Stimulated activated CD8-positive, alpha-beta memory T cell treated with anti-CD3 and anti-CD28 coated beads, Interleukin-4, amount 100 ng/mL, for 4 hours (primary cell): ENCODE measurements around the gene MYL1.

Experiments
- DNase-seq, 2 donors: peaks; one replicate each; pipeline ENCODE4 v3.0.0-alpha.2; 2020; ENCODE audit warnings: low read depth in 2 of 2, low spot score in 1 of 2

MYL1 gene

GRCh38 chr2:210315015-210315788 is at the start of gene MYL1:
TSS of gene MYL1 (minus strand) at chr2:210315174. CDS start at chr2:210315042, 132 bp downstream.
- no peak for DNase-seq

- DNase-seq: no peak
Observed at GRCh38 chr2:210363876-210364275, 48.9 kb upstream of the MYL1 start.

- no peak for DNase-seq
Observed at GRCh38 chr2:210363261-210363660, 48.3 kb upstream of the MYL1 start.

- DNase-seq: no peak
Observed at GRCh38 chr2:210360412-210360811, 45.4 kb upstream of the MYL1 start.

GRCh38 chr2:210356944-210357343 is 42.0 kb upstream of the MYL1 start:
- no peak for DNase-seq

GRCh38 chr2:210337159-210337558 is 22.2 kb upstream of the MYL1 start:
- no peak for DNase-seq

- DNase-seq: no peak
Observed at GRCh38 chr2:210324906-210325305, 9.9 kb upstream of the MYL1 start.

- DNase-seq: no peak
Observed at GRCh38 chr2:210324458-210324857, 9.5 kb upstream of the MYL1 start.

GRCh38 chr2:210323003-210323402 is 8.0 kb upstream of the MYL1 start:
- no peak for DNase-seq

- no peak for DNase-seq
Observed at GRCh38 chr2:210318891-210319290, 3.9 kb upstream of the MYL1 start.

- DNase-seq: no peak
Observed at GRCh38 chr2:210318486-210318885, 3.5 kb upstream of the MYL1 start.

- DNase-seq: no peak
Observed at GRCh38 chr2:210310550-210310949, 4.4 kb downstream of the MYL1 start.

- no peak for DNase-seq
Observed at GRCh38 chr2:210309548-210310233, 5.3 kb downstream of the MYL1 start.

GRCh38 chr2:210303498-210303897 is 11.5 kb downstream of the MYL1 start:
- no peak for DNase-seq

- DNase-seq: no peak
Observed at GRCh38 chr2:210302326-210302725, 12.6 kb downstream of the MYL1 start.

GRCh38 chr2:210299866-210300373 is 15.1 kb downstream of the MYL1 start:
- DNase-seq: no peak

- DNase-seq: no peak
Observed at GRCh38 chr2:210288408-210288807, 26.6 kb downstream of the MYL1 start.

GRCh38 chr2:210287301-210287700 is 27.7 kb downstream of the MYL1 start:
- DNase-seq: no peak

- no peak for DNase-seq
Observed at GRCh38 chr2:210286123-210286680, 28.8 kb downstream of the MYL1 start.

GRCh38 chr2:210277133-210277532 is 37.8 kb downstream of the MYL1 start:
- DNase-seq: no peak

- DNase-seq: no peak
Observed at GRCh38 chr2:210271300-210271699, 43.7 kb downstream of the MYL1 start.

GRCh38 chr2:210269148-210269547 is 45.8 kb downstream of the MYL1 start:
- no peak for DNase-seq
